Left renal cortex interstitium (tissue), 4 donors: ENCODE measurements around the gene MUC22. TPM values are rescaled to one million over a fixed set of nuclear protein-coding genes. Genes with fewer than 3 reads are reported as not detected.
"Not testable (repeated sequence)": the region's sequence is repeated elsewhere in the genome, so short reads cannot be mapped to it uniquely, and the experiment has no call there.

Experiments used
- DNase-seq, 4 donors: peaks; one replicate each; pipeline ENCODE4 v3.0.0-alpha.2; 2013; ENCODE audit warnings: low read depth in 4 of 4, low spot score in 2 of 4, missing footprints in 1 of 4
- polyA plus RNA-seq, 4 donors: library from polyadenylated mRNA; unstranded; fragments of 120-200 nt; gene quantifications; one replicate each; pipeline ENCODE4 v1.2.1, GENCODE V29; 2013; ENCODE audit not compliant: insufficient read length in 4 of 4

MUC22 gene
- polyA plus RNA-seq, 4 donors, result not detected

- no peak for DNase-seq
These were observed 18.4 kb upstream of the MUC22 start for GRCh38 chr6:30991891-30992290.

GRCh38 chr6:30997301-30997700, 13.0 kb upstream of the MUC22 start:
- no peak for DNase-seq

- no peak for DNase-seq
These were observed 11.5 kb upstream of the MUC22 start for GRCh38 chr6:30998785-30999184.

- DNase-seq, result not testable (repeated sequence)
These were observed 10.0 kb upstream of the MUC22 start for GRCh38 chr6:31000067-31000860.

DNA sequence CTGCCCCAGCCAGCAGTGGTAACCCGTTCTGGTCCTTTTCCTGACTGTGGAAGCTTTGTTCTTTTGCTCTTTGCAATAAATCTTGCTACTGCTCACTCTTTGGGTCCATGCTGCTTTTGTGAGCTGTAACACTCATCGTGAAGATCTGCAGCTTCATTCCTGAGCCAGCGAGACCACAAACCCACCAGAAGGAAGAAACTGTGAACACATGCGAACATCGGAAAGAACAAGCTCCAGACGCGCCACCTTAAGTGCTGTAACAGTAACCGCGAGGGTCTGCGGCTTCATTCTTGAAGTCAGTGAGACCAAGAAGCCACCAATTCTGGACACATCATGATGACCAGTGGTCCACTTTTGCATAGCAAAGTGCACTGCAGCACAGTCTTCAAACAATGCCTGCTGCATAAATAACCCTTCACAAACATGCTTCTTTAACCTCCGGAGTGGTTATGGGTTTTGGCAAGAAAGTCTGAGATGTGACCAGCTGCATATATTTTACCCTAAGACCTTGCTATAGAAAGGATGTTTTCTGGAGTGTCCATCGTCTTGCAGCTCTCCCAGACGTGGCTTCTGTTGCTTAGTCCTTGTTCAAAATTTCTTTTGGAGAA, 8.9 kb upstream of the MUC22 start:
- DNase-seq, result no peak

DNA sequence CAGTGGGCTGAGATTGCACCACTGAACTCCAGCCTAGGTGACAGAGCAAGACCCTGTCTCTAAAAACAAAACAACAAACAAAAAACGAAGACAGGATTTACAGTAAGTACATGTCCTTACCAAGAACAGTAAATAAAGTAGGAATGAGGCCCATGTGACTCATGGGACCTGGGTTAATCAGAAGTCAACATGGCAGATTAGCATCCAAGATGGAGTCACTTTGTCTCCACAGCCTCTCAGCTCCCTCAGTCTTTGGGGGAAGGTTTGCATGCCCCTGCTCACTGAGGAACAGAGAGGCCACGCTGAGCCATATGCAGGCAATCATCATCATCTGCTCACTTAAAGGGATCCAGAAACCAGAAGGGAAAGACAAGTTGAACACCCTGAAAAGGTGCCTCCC, 7.8 kb upstream of the MUC22 start:
- no peak for DNase-seq

- no peak for DNase-seq
These were observed 5.5 kb upstream of the MUC22 start for GRCh38 chr6:31004794-31005193.

DNA sequence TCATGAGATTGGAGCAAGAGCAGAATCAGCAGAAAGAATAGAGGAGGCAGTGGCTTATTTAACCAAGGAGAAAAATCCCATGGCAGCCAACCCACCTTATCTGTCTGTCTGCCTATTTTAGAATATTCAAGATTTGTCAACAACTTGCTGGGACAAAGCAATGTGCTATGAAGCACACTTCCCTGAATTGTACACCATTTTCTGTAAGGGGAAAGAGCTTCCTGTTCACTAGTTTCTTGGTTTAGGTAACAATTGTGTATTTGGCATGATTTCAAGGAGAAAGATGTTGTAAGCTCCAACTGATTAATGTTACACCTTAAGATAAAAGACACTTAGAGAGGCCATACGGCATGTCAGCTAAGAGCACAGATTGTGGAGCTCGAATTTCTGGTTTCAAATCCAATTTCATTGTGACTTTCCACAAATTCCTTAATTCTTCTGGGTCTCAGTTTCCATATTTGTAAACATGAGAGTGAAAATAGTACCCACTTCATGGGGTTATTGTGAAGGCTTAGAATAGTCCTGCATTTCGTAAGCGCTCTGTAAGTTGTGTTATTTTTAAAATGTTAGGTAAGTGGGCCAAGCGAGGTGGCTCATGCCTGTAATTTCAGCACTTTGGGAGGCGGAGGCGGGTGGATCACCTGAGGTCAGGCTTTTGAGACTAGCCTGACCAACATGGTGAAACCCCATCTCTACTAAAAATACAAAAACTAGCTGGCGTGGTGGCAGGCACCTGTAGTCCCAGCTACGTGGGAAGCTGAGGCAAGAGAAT, 4.8 kb upstream of the MUC22 start:
- DNase-seq, result no peak

DNA sequence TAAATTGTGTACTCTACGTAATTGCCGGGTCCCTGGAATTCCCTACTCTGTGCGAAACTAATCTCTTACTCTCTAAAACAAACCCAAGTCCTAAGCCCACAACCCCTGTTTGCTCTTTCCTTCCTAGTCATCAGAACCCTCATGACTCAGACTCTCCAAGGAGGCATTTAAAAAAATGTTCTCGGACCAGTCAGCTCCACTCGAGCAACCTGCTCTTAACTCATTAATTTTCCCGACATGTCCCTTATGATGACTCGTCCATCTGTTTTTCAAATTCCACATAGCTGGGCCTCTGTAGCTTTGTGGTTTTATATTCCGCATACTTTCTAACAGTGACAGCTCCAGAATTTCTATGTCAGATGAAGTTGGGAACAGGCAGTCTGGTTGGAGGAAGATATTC, 2.6 kb upstream of the MUC22 start:
- DNase-seq, result no peak

GRCh38 chr6:31008165-31008564, 2.1 kb upstream of the MUC22 start:
- DNase-seq, result no peak

DNA sequence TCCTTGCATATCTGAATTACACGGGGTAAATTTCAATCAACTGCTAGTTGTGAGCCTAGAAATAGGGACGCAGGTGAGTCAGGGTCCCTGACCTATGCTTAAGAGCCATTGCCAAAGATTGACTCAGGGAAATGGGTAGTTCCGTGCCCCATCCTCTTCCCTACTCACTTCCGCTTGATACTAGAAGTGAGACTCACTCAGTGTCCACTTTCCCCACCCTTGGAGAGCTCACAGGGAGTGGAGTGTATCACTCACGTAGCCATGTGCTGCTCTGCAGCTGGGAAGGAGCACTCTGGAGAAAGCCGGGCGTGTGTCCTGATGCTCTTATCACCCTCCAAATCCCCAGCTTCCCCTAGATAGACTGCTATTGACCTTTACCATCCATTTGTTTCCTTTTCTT, 543 bp upstream of the MUC22 start:
- DNase-seq, result no peak

DNA sequence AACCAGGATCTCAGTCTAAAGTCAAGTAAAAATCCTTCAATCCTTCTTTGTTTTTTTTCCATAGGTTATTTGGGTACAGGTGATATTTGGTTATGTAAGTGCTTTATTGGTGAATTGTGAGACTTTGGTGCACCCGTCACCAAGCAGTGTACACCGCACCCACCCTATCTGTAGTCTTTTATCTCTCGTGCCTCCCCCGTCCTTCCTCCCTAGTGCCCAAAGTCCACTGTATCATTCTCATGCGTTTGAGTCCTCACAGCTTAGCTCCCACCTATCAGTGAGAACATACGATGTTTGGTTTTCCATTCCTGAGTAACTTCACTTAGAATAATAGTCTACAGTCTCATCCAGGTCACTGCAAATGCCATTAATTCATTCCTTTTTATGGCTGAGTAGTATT, 879 bp downstream of the MUC22 start:
- no peak for DNase-seq

DNA sequence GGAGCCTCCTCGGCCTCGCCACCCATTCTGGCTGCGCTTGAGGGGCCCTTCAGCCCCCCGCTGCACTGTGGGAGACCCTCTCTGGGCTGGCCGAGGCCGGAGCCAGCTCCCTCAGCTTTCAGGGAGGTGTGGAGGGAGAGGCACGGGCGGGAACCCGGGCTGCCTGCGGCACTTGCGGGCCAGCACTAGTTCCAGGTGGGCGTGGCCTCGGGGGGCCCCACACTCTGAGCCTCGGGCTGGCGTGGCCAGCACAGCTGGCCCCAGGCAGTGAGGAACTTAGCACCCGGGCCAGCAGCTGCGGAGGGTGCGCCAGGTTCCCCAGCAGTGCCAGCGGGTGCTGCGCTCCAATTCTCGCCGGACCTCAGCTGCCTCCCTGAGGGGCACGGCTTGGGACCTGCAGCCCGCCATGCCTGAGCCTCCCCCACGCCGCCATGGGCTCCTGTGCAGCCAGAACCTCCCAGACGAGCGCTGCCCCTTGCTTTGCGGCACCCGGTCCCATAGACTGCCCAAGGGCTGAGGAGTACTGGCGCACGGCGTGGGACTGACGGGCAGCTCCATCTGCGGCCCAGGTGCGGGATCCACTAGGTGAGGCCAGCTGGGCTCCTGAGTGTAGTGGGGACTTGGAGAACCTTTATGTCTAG, 6.5 kb downstream of the MUC22 start:
- no peak for DNase-seq

- DNase-seq, result not testable (repeated sequence)
These were observed 7.2 kb downstream of the MUC22 start for GRCh38 chr6:31017436-31017835.

DNA sequence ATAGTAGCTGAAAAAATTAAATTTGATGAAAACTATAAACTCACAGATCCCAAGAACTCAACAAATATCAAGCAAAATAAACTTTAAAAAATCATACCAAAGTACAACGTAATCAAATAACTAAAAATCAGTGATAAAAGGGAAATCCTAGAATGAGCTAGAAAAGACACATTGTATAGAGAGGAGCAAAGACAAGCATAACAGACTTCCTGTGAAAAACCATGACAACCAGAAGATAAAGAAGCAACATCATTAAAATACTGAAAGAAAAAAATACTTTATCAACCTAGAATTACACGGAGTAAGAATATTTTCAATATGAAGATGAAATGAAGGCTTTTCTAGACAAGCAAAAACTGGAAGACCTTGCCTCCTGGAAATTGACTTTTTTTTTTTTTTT, 9.8 kb downstream of the MUC22 start:
- DNase-seq, result no peak

GRCh38 chr6:31020631-31021255, 10.5 kb downstream of the MUC22 start:
- DNase-seq, result not testable (repeated sequence)

GRCh38 chr6:31021705-31022531, 11.6 kb downstream of the MUC22 start:
- not testable (repeated sequence) for DNase-seq

GRCh38 chr6:31025595-31025994, 15.3 kb downstream of the MUC22 start:
- no peak for DNase-seq

DNA sequence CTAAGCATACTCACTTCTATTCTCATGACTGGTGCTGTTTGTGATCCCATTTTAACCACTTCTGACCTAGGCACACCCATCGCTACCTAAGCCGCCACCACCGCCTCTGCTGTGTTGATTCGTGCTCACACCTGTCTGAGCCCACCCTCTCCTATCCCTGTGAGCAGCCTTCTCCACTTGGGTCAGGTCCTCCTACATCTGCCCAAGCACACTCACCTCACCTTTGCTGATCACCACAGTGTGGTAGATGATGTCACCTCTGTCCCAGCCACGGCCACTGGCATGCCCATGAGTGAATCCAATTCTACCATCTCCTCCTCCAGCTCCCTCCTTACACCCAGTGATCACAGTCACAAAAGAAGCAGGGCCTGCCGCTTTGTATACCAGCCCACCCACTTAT, 20.8 kb downstream of the MUC22 start:
- DNase-seq, result no peak

- no peak for DNase-seq
These were observed 22.8 kb downstream of the MUC22 start for GRCh38 chr6:31033075-31033474.
